GM19238 (cell line): Measurements from ENCODE around the gene SUCLG1.

ENCODE experiments used
- DNase-seq: peaks from one replicate; pipeline ENCODE4 v3.0.0; 2011; ENCODE audit warnings: low spot score; ENCODE audit not compliant: insufficient read length

Gene SUCLG1

GRCh38 chr2:84467389-84467788 lies 8.3 kb upstream of the SUCLG1 start:
- DNase-seq: no peak

GRCh38 chr2:84461310-84461709 lies 2.2 kb upstream of the SUCLG1 start:
- DNase-seq: no peak

GRCh38 chr2:84460670-84461069 lies 1.6 kb upstream of the SUCLG1 start:
- no peak for DNase-seq

GRCh38 chr2:84459944-84460429 lies 907 bp upstream of the SUCLG1 start:
- DNase-seq: no peak

GRCh38 chr2:84458551-84459017 lies 496 bp downstream of the SUCLG1 start:
- DNase-seq: no peak

- DNase-seq: no peak
These were observed 1.4 kb downstream of the SUCLG1 start for GRCh38 chr2:84457686-84458085.

GRCh38 chr2:84456156-84456555 lies 2.9 kb downstream of the SUCLG1 start:
- no peak for DNase-seq

- no peak for DNase-seq
These were observed 4.5 kb downstream of the SUCLG1 start for GRCh38 chr2:84454581-84454980.

- no peak for DNase-seq
These were observed 6.5 kb downstream of the SUCLG1 start for GRCh38 chr2:84452624-84453023.

GRCh38 chr2:84451579-84451978 lies 7.5 kb downstream of the SUCLG1 start:
- DNase-seq: no peak

GRCh38 chr2:84450288-84451227 lies 8.5 kb downstream of the SUCLG1 start:
- DNase-seq: no peak

- DNase-seq: no peak
These were observed 9.4 kb downstream of the SUCLG1 start for GRCh38 chr2:84449711-84450110.

- DNase-seq: no peak
These were observed 10.0 kb downstream of the SUCLG1 start for GRCh38 chr2:84449055-84449454.

GRCh38 chr2:84443477-84443876 lies 15.6 kb downstream of the SUCLG1 start:
- DNase-seq: no peak

- no peak for DNase-seq
These were observed 16.2 kb downstream of the SUCLG1 start for GRCh38 chr2:84442888-84443287.

- no peak for DNase-seq
These were observed 17.6 kb downstream of the SUCLG1 start for GRCh38 chr2:84441505-84441904.

- DNase-seq: no peak
These were observed 18.0 kb downstream of the SUCLG1 start for GRCh38 chr2:84441036-84441435.

GRCh38 chr2:84435345-84436025 lies 23.6 kb downstream of the SUCLG1 start:
- no peak for DNase-seq

GRCh38 chr2:84429328-84429727 lies 29.8 kb downstream of the SUCLG1 start:
- no peak for DNase-seq

GRCh38 chr2:84427235-84428138 lies 31.6 kb downstream of the SUCLG1 start:
- DNase-seq: no peak

- no peak for DNase-seq
These were observed 33.8 kb downstream of the SUCLG1 start for GRCh38 chr2:84425310-84425709.
